WTC11 (cell line): ENCODE measurements around the gene SLC66A2.
"Not testable (repeated sequence)": the region's sequence is repeated elsewhere in the genome, so short reads cannot be mapped to it uniquely, and the experiment has no call there.

ENCODE experiments used
- TP53 ChIP-seq: sonication (generic); formaldehyde crosslinking; IDR thresholded peaks from 2 replicates; pipeline ENCODE4 v1.8.1; 2023; ENCODE audit warnings: mild to moderate bottlenecking, missing genetic modification reagents
- TF ChIP-seq, protein P1 (sequence below): fragments of 250-450 bp; sonication (Bioruptor Pico); IDR thresholded peaks from 2 replicates; pipeline ENCODE4 v1.9.0; 2021; ENCODE audit warnings: mild to moderate bottlenecking
- TF ChIP-seq, protein P2 (sequence below): fragments of 200-600 bp; IDR thresholded peaks from 2 replicates; pipeline ENCODE4 v1.8.0; 2022; ENCODE audit warnings: antibody characterized with exemption
- TF ChIP-seq, protein P3 (sequence below): sonication (generic); formaldehyde crosslinking; IDR thresholded peaks from 2 replicates; pipeline ENCODE4 v1.8.0; 2022; ENCODE audit warnings: mild to moderate bottlenecking, missing genetic modification reagents

DNA sequence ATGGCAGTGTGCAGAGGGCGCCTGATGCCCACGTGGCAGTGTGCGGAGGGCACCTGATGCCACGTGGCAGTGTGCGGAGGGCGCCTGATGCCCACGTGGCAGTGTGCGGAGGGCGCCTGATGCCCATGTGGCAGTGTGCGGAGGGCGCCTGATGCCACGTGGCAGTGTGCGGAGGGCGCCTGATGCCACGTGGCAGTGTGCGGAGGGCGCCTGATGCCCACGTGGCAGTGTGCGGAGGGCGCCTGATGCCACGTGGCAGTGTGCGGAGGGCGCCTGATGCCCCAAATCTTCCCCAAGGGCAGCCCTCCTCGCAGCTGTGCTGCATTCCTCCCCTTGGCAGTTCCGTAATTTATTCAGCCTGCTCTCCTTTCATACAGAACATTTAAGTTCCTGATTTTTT, 73.2 kb downstream of the SLC66A2 start:
- TF ChIP-seq, protein P1, sequence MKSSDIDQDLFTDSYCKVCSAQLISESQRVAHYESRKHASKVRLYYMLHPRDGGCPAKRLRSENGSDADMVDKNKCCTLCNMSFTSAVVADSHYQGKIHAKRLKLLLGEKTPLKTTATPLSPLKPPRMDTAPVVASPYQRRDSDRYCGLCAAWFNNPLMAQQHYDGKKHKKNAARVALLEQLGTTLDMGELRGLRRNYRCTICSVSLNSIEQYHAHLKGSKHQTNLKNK: not testable (repeated sequence)
- TF ChIP-seq, protein P2, sequence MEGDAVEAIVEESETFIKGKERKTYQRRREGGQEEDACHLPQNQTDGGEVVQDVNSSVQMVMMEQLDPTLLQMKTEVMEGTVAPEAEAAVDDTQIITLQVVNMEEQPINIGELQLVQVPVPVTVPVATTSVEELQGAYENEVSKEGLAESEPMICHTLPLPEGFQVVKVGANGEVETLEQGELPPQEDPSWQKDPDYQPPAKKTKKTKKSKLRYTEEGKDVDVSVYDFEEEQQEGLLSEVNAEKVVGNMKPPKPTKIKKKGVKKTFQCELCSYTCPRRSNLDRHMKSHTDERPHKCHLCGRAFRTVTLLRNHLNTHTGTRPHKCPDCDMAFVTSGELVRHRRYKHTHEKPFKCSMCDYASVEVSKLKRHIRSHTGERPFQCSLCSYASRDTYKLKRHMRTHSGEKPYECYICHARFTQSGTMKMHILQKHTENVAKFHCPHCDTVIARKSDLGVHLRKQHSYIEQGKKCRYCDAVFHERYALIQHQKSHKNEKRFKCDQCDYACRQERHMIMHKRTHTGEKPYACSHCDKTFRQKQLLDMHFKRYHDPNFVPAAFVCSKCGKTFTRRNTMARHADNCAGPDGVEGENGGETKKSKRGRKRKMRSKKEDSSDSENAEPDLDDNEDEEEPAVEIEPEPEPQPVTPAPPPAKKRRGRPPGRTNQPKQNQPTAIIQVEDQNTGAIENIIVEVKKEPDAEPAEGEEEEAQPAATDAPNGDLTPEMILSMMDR: not testable (repeated sequence)
- TF ChIP-seq TP53 (CRISPR knock-in tag): not testable (repeated sequence)
- TF ChIP-seq, protein P3, sequence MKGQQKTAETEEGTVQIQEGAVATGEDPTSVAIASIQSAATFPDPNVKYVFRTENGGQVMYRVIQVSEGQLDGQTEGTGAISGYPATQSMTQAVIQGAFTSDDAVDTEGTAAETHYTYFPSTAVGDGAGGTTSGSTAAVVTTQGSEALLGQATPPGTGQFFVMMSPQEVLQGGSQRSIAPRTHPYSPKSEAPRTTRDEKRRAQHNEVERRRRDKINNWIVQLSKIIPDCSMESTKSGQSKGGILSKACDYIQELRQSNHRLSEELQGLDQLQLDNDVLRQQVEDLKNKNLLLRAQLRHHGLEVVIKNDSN (CRISPR knock-in tag): not testable (repeated sequence)
